Common myeloid progenitor, CD34-positive (primary cell): Measurements from ENCODE around the gene PRKAR1B.
A peak's percentile ranks its signal among the peaks of the same experiment; 100 is the strongest.

Experiments used
- CTCF ChIA-PET: fragments of 350-600 bp; sonication (Branson Sonifier 250); formaldehyde crosslinking; loops from one replicate; lab custom pipeline; 2021; ENCODE audit warnings: antibody characterized with exemption; lab: Charles Lee
- POLR2A ChIA-PET: fragments of 350-600 bp; sonication (Branson Sonifier 250); formaldehyde crosslinking; loops from one replicate; lab custom pipeline; 2021; ENCODE audit warnings: antibody characterized with exemption; lab: Charles Lee
- DNase-seq, 3 donors: peaks; one replicate each; pipeline versions ENCODE4 v3.0.0 to v3.0.0-alpha.2; 2013
- H3K27ac ChIP-seq, 2 experiments: 1 replicate in 1 of 2; 2 replicates in 1 of 2; pipeline ENCODE4 v1.7.0; 2013; ENCODE audit warnings: inconsistent platforms in 2 of 2, low read length in 2 of 2, mild to moderate bottlenecking in 2 of 2, low read depth in 1 of 2, moderate library complexity in 1 of 2; ENCODE audit not compliant: severe bottlenecking in 2 of 2, insufficient read depth in 1 of 2, poor library complexity in 1 of 2
- H3K27me3 ChIP-seq, 5 experiments: replicated peaks in 2 of 5; 1 replicate in 3 of 5; 2 replicates in 2 of 5; pipeline versions ENCODE4 v1.6.1 to v1.7.0; 2013; ENCODE audit warnings: low read length in 4 of 5, mild to moderate bottlenecking in 2 of 5, moderate library complexity in 2 of 5, inconsistent platforms in 1 of 5; ENCODE audit not compliant: insufficient read depth in 5 of 5, control insufficient read depth in 4 of 5
- H3K36me3 ChIP-seq, 4 experiments: 1 replicate in 2 of 4; 2 replicates in 2 of 4; pipeline versions ENCODE4 v1.6.1 to v1.7.0; 2013; ENCODE audit warnings: low read length in 3 of 4, control low read depth in 1 of 4, mild to moderate bottlenecking in 1 of 4; ENCODE audit not compliant: control insufficient read depth in 4 of 4, insufficient read depth in 4 of 4
- H3K4me1 ChIP-seq, 4 experiments: 1 replicate in 3 of 4; 2 replicates in 1 of 4; pipeline versions ENCODE4 v1.6.1 to v1.7.1; 2013; ENCODE audit warnings: low read length in 3 of 4, mild to moderate bottlenecking in 3 of 4, control low read depth in 1 of 4, inconsistent platforms in 1 of 4, moderate library complexity in 1 of 4; ENCODE audit not compliant: control insufficient read depth in 4 of 4, insufficient read depth in 4 of 4; ENCODE audit errors: control extremely low read depth in 1 of 4
- H3K4me3 ChIP-seq, 7 experiments: 1 replicate in 4 of 7; 2 replicates in 3 of 7; pipeline versions ENCODE4 v1.5.1 to v1.7.0; 2013; ENCODE audit warnings: mild to moderate bottlenecking in 7 of 7, low read length in 6 of 7, moderate library complexity in 6 of 7, inconsistent platforms in 2 of 7, low read depth in 2 of 7, control low read depth in 1 of 7; ENCODE audit not compliant: insufficient read depth in 4 of 7, control insufficient read depth in 1 of 7; ENCODE audit errors: extremely low read depth in 1 of 7
- H3K9me3 ChIP-seq, 5 experiments: 1 replicate in 4 of 5; 2 replicates in 1 of 5; pipeline versions ENCODE4 v1.6.1 to v1.7.1; 2013; ENCODE audit warnings: low read length in 4 of 5, mild to moderate bottlenecking in 2 of 5, inconsistent platforms in 1 of 5, low read depth in 1 of 5, moderate library complexity in 1 of 5; ENCODE audit not compliant: control insufficient read depth in 4 of 5, insufficient read depth in 2 of 5; ENCODE audit errors: control extremely low read depth in 1 of 5
- WGBS: methylation state at CpG from one replicate; pipeline ENCODE4 v1.1.5; 2013; ENCODE audit not compliant: insufficient coverage; 5-methylcytosine and 5-hydroxymethylcytosine counted together

The PRKAR1B gene

GRCh38 chr7:734808-735207 is 7.7 kb upstream of the PRKAR1B start:
- Histone ChIP-seq H3K36me3 (peaks cover 5 to 53% (median 29%) of the 10 kb centered on the region in 4 experiments), H3K4me1 (no peaks in the 10 kb centered on the region), H3K9me3 (peaks cover 0 to 18% (median 9%) of the 10 kb centered on the region in 5 experiments), H3K27ac (no peak overlapping the region), H3K4me3 (no peak overlapping the region), H3K27me3 (no peaks in the 10 kb centered on the region)
- POLR2A ChIA-PET, result no interaction called here
- CTCF ChIA-PET, result no interaction called here
- WGBS, result 95% methylated on average over 11 of the region's 11 CpGs
- no peak for DNase-seq

- CTCF ChIA-PET, result no interaction called here
- H3K9me3 ChIP-seq, result peaks cover 0 to 18% (median 9%) of the 10 kb centered on the region in 5 experiments
- peaks cover 8 to 54% (median 28%) of the 10 kb centered on the region in 4 experiments for H3K36me3 ChIP-seq
- H3K4me1 ChIP-seq, result no peaks in the 10 kb centered on the region
- no peak overlapping the region for H3K27ac ChIP-seq
- DNase-seq, result peak in 2 of 3 donors; percentile 37 to 48
- H3K4me3 ChIP-seq, result no peak overlapping the region
- no peaks in the 10 kb centered on the region for H3K27me3 ChIP-seq
- WGBS, result 100% methylated on average over 4 of the region's 4 CpGs
- POLR2A ChIA-PET, result no interaction called here
These were observed 7.1 kb upstream of the PRKAR1B start for GRCh38 chr7:734214-734613.

DNA sequence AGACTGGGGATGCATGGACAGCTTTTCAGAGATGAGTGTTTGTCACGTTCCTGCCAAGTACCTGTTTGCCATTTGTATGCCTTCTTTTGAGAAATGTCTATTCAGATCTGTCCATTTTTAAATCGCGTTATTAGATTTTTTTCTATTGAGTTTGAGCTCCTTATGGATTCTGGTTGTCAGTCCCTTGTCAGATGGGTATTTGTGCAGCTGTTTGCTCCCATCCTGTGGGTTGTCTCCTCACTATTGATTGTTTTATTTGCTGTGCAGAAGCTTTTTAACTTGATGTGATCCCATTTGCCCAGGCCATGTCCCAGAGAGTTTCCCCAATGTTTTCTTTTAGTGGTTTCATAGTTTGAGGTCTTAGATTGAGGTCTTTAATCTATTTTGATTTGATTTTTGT is 5.5 kb upstream of the PRKAR1B start:
- Histone ChIP-seq H3K4me3 (no peak overlapping the region), H3K27me3 (no peaks in the 10 kb centered on the region), H3K4me1 (peaks cover 0 to 10% (median 7%) of the 10 kb centered on the region in 4 experiments), H3K36me3 (peaks cover 8 to 54% (median 26%) of the 10 kb centered on the region in 4 experiments), H3K9me3 (peaks cover 0 to 18% (median 9%) of the 10 kb centered on the region in 5 experiments), H3K27ac (no peak overlapping the region)
- WGBS, result 98% methylated on average over 3 of the region's 3 CpGs
- CTCF ChIA-PET, result interaction anchor here (1.4 kb wide), 1 partner anchor 10 kb away, joined by 3 read pairs; no protein-coding TSS in a partner anchor
- DNase-seq, result no peak
- POLR2A ChIA-PET, result no interaction called here

- CTCF ChIA-PET, result interaction anchor here (1.0 to 1.4 kb wide), 2 partner anchors 11 to 39 kb away, joined by 3 read pairs; no protein-coding TSS in a partner anchor
These were observed 5.0 kb upstream of the PRKAR1B start for GRCh38 chr7:732094-732541.

DNA sequence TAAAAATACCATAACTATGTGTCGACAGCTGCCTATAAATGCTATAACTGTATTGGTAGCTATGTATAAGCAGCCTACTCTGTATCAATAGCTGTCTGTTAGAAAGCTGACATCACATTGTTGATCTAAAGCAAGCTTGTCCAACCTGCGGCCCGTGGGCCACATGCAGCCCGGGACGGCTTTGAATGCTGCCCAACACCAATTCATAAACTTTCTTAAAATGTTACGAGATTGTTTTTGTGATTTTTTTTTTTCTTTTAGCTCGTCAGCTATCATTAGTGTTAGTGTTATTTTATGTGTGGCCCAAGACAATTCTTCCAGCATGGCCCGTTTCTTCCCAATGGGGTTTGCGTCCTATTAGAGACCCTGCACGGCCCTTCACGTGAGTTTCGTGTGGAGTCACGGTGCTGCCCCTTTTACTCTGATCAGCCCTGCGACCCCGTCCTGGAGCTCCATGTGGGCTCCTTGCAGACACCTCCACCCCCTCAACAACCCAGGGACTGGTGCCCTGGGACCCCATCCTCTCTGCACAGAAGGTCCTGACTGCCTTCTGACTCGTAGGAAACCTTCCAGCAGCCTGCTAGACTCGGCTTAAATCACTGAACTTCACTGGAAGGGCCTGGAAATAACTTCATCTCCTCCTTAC is 4.5 kb upstream of the PRKAR1B start:
- Histone ChIP-seq H3K9me3 (peaks cover 0 to 18% (median 9%) of the 10 kb centered on the region in 5 experiments), H3K27me3 (no peaks in the 10 kb centered on the region), H3K4me3 (no peak overlapping the region), H3K27ac (no peak overlapping the region), H3K36me3 (peaks cover 6 to 54% (median 26%) of the 10 kb centered on the region in 4 experiments), H3K4me1 (peaks cover 0 to 10% (median 8%) of the 10 kb centered on the region in 4 experiments)
- CTCF ChIA-PET, result interaction anchor here (0.6 to 1.4 kb wide), 4 partner anchors 11 to 63 kb away, joined by 3 read pairs; no protein-coding TSS in a partner anchor
- WGBS, result 95% methylated on average over 8 of the region's 17 CpGs
- POLR2A ChIA-PET, result no interaction called here
- no peak for DNase-seq

More at GRCh38 chr7:732094-732541, 5.0 kb upstream of the PRKAR1B start:
- Histone ChIP-seq H3K9me3 (peaks cover 0 to 18% (median 9%) of the 10 kb centered on the region in 5 experiments), H3K4me3 (no peak overlapping the region), H3K36me3 (peaks cover 6 to 54% (median 26%) of the 10 kb centered on the region in 4 experiments), H3K27ac (no peak overlapping the region), H3K4me1 (peaks cover 0 to 10% (median 8%) of the 10 kb centered on the region in 4 experiments), H3K27me3 (no peaks in the 10 kb centered on the region)
- peak in 1 of 3 donors; percentile 3 for DNase-seq
- POLR2A ChIA-PET, result no interaction called here
- 98% methylated on average over 17 of the region's 17 CpGs for WGBS

GRCh38 chr7:730501-731439 is 3.7 kb upstream of the PRKAR1B start:
- peaks cover 0 to 17% (median 14%) of the 10 kb centered on the region in 4 experiments for H3K4me1 ChIP-seq
- WGBS, result over 99% methylated on average over 20 of the region's 23 CpGs
- peaks cover 0 to 18% (median 9%) of the 10 kb centered on the region in 5 experiments for H3K9me3 ChIP-seq
- no peaks in the 10 kb centered on the region for H3K27me3 ChIP-seq
- H3K36me3 ChIP-seq, result peaks cover 6 to 54% (median 26%) of the 10 kb centered on the region in 4 experiments
- CTCF ChIA-PET, result interaction anchor here (0.6 to 1.4 kb wide), 4 partner anchors 12 to 62 kb away, joined by 3 read pairs; no protein-coding TSS in a partner anchor
- no peak overlapping the region for H3K27ac ChIP-seq
- POLR2A ChIA-PET, result no interaction called here
- H3K4me3 ChIP-seq, result no peak overlapping the region
- DNase-seq, result no peak
